Upper lobe of left lung (tissue), 4 donors: ENCODE results near the gene SF3A1.

Source experiments
- POLR2A ChIP-seq, 4 donors: fragments of 450-650 bp; IDR thresholded peaks; one replicate each; pipeline ENCODE4 v1.5.1; 2016 to 2017; ENCODE audit warnings: antibody characterized with exemption in 4 of 4, mild to moderate bottlenecking in 2 of 4
- POLR2AphosphoS5 ChIP-seq, 2 donors: sonication (generic); formaldehyde crosslinking; IDR thresholded peaks; one replicate each; pipeline ENCODE4 v1.5.1; 2017; ENCODE audit warnings: antibody characterized with exemption in 2 of 2

DNA sequence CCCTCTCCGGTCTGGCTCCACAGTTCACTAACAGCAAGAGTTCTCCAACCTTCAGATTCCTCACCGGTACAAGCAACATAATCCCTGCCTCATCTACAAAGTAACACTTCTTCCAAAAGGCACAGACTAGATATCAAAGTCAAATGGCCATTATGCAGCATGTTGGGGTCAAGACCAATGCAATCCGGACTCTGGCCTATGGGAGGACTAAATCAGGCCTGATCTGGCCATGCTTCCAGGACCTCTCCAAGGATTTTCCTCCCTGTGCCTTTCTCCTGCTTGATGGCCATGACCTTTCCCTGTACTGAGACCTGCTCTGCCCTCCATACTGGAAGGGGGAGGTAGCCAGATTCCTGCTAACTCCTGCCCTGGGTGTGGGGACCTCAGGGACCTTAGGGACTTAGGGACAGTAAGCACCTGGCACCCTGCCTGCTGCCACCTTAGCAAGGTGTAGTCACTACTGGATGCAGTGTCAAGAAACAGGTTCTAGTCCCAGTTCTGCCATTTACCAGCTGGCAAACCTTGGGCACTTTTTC is 36.6 kb downstream of the SF3A1 start:
- TF ChIP-seq POLR2AphosphoS5 (IDR thresholded peaks at IDR 0.05): no peak
- no peak for TF ChIP-seq POLR2A (IDR thresholded peaks at IDR 0.05)
